ENCODE data around the gene BAZ1B. TPM values are rescaled to one million over a fixed set of nuclear protein-coding genes. Genes with fewer than 3 reads are reported as not detected.

Gene BAZ1B
- total RNA-seq, 2 experiments from 2014 or later, result 77.8 to 117 TPM

GRCh38 chr7:73435471-73436009, 86.6 kb downstream of the BAZ1B start:
- Histone ChIP-seq H4K20me1 (ENCODE audit: insufficient read depth, low read length) (no peaks in the 10 kb centered on the region), H3K9me3 (ENCODE audit: low read length) (no peaks in the 10 kb centered on the region), H3K4me1 (ENCODE audit: insufficient read depth, low read length, poor library complexity, severe bottlenecking) (no peaks in the 10 kb centered on the region), H3K4me2 (ENCODE audit: low read length) (no peak overlapping the region), H3K36me3 (ENCODE audit: insufficient read depth, low read length) (peaks cover 18% of the 10 kb centered on the region), H3K27ac (ENCODE audit: low read depth, low read length, poor library complexity, severe bottlenecking) (no peak overlapping the region), H3K9me2 (ENCODE audit: insufficient read depth, low read length) (no peaks in the 10 kb centered on the region), H2AFZ (ENCODE audit: low read length) (no peak overlapping the region), H3K79me2 (ENCODE audit: insufficient read depth, low read depth, low read length) (no peaks in the 10 kb centered on the region), H3K4me3 (ENCODE audit: low read depth, low read length, poor library complexity, severe bottlenecking) (no peak overlapping the region)
- no peak for DNase-seq (ENCODE audit: low spot score)
- ChIA-PET CTCF (ENCODE audit: unreplicated experiment) (no interaction called here), POLR2A (interaction anchor here (0.6 to 0.7 kb wide), 2 partner anchors 38 to 66 kb away, joined by 3 read pairs; no protein-coding TSS in a partner anchor)
- intact Hi-C loops (cut with micrococcal nuclease; ENCODE audit: unreplicated experiment), result loop anchor here (10.0 kb wide), 1 partner anchor 111 kb away; the partner anchor contains the start of genes FKBP6 and TRIM50
- no TSS peak for BruUV-seq (replicated peaks)
- TF ChIP-seq EZH2phosphoT487 (IDR thresholded peaks at IDR 0.05; ENCODE audit: borderline replicate concordance, low read depth, low read length), result no peak
- TF ChIP-seq, protein P1, sequence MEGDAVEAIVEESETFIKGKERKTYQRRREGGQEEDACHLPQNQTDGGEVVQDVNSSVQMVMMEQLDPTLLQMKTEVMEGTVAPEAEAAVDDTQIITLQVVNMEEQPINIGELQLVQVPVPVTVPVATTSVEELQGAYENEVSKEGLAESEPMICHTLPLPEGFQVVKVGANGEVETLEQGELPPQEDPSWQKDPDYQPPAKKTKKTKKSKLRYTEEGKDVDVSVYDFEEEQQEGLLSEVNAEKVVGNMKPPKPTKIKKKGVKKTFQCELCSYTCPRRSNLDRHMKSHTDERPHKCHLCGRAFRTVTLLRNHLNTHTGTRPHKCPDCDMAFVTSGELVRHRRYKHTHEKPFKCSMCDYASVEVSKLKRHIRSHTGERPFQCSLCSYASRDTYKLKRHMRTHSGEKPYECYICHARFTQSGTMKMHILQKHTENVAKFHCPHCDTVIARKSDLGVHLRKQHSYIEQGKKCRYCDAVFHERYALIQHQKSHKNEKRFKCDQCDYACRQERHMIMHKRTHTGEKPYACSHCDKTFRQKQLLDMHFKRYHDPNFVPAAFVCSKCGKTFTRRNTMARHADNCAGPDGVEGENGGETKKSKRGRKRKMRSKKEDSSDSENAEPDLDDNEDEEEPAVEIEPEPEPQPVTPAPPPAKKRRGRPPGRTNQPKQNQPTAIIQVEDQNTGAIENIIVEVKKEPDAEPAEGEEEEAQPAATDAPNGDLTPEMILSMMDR (conservative IDR thresholded peaks at IDR 0.05; ENCODE audit: low read length), result no peak

- DNase-seq (ENCODE audit: low spot score), result no peak
- Histone ChIP-seq H3K4me2 (ENCODE audit: low read length) (no peak overlapping the region), H3K27ac (ENCODE audit: low read depth, low read length, poor library complexity, severe bottlenecking) (no peak overlapping the region), H3K79me2 (ENCODE audit: insufficient read depth, low read depth, low read length) (no peaks in the 10 kb centered on the region), H3K9me3 (ENCODE audit: low read length) (no peaks in the 10 kb centered on the region), H4K20me1 (ENCODE audit: insufficient read depth, low read length) (no peaks in the 10 kb centered on the region), H3K4me1 (ENCODE audit: insufficient read depth, low read length, poor library complexity, severe bottlenecking) (no peaks in the 10 kb centered on the region), H3K4me3 (ENCODE audit: low read depth, low read length, poor library complexity, severe bottlenecking) (no peak overlapping the region), H2AFZ (ENCODE audit: low read length) (no peak overlapping the region), H3K36me3 (ENCODE audit: insufficient read depth, low read length) (peaks cover 9% of the 10 kb centered on the region), H3K9me2 (ENCODE audit: insufficient read depth, low read length) (no peaks in the 10 kb centered on the region)
- ChIA-PET CTCF (ENCODE audit: unreplicated experiment) (no interaction called here), POLR2A (no interaction called here)
- intact Hi-C loops (cut with micrococcal nuclease; ENCODE audit: unreplicated experiment), result loop anchor here (10.0 kb wide), 1 partner anchor 110 kb away; the partner anchor contains the start of genes FKBP6 and TRIM50
- BruUV-seq (replicated peaks), result no TSS peak
- TF ChIP-seq, protein P1 (conservative IDR thresholded peaks at IDR 0.05; ENCODE audit: low read length), result no peak
- TF ChIP-seq EZH2phosphoT487 (IDR thresholded peaks at IDR 0.05; ENCODE audit: borderline replicate concordance, low read depth, low read length), result no peak
Measured at GRCh38 chr7:73434701-73435069, 87.4 kb downstream of the BAZ1B start.

DNA sequence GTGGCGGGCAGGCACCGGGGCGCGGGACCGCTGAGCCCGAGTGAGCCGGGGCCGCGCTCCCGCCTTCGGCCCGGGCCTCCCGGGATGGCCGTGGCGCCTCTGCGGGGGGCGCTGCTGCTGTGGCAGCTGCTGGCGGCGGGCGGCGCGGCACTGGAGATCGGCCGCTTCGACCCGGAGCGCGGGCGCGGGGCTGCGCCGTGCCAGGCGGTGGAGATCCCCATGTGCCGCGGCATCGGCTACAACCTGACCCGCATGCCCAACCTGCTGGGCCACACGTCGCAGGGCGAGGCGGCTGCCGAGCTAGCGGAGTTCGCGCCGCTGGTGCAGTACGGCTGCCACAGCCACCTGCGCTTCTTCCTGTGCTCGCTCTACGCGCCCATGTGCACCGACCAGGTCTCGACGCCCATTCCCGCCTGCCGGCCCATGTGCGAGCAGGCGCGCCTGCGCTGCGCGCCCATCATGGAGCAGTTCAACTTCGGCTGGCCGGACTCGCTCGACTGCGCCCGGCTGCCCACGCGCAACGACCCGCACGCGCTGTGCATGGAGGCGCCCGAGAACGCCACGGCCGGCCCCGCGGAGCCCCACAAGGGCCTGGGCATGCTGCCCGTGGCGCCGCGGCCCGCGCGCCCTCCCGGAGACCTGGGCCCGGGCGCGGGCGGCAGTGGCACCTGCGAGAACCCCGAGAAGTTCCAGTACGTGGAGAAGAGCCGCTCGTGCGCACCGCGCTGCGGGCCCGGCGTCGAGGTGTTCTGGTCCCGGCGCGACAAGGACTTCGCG, 88.0 kb downstream of the BAZ1B start:
- intact Hi-C loops (cut with micrococcal nuclease; ENCODE audit: unreplicated experiment), result loop anchor here (10.0 kb wide), 1 partner anchor 109 kb away; the partner anchor contains the start of genes FKBP6 and TRIM50
- DNase-seq (ENCODE audit: low spot score), result no peak
- Histone ChIP-seq H3K4me2 (ENCODE audit: low read length) (peak overlapping the region; percentile 79), H4K20me1 (ENCODE audit: insufficient read depth, low read length) (no peaks in the 10 kb centered on the region), H3K4me3 (ENCODE audit: low read depth, low read length, poor library complexity, severe bottlenecking) (peak overlapping the region; percentile 57), H3K27ac (ENCODE audit: low read depth, low read length, poor library complexity, severe bottlenecking) (no peak overlapping the region), H3K36me3 (ENCODE audit: insufficient read depth, low read length) (peaks cover 4% of the 10 kb centered on the region), H3K79me2 (ENCODE audit: insufficient read depth, low read depth, low read length) (no peaks in the 10 kb centered on the region), H2AFZ (ENCODE audit: low read length) (no peak overlapping the region), H3K9me2 (ENCODE audit: insufficient read depth, low read length) (no peaks in the 10 kb centered on the region), H3K9me3 (ENCODE audit: low read length) (no peaks in the 10 kb centered on the region), H3K4me1 (ENCODE audit: insufficient read depth, low read length, poor library complexity, severe bottlenecking) (no peaks in the 10 kb centered on the region)
- no TSS peak for BruUV-seq (replicated peaks)
- no peak for TF ChIP-seq EZH2phosphoT487 (IDR thresholded peaks at IDR 0.05; ENCODE audit: borderline replicate concordance, low read depth, low read length)
- TF ChIP-seq, protein P1 (conservative IDR thresholded peaks at IDR 0.05; ENCODE audit: low read length), result no peak
- ChIA-PET POLR2A (no interaction called here), CTCF (ENCODE audit: unreplicated experiment) (no interaction called here)

Data from OCI-LY7 (cell line).